Stimulated activated CD4-positive, alpha-beta T cell treated with anti-CD3 and anti-CD28 coated beads, Interleukin-1b, Interleukin-23, amount 100 ng/mL, for 1 hour (primary cell): ENCODE results near the gene COLEC11.

ENCODE experiments used
- DNase-seq, 2 donors: peaks; one replicate each; pipeline ENCODE4 v3.0.0-alpha.2; 2020; ENCODE audit warnings: low read depth in 2 of 2

The COLEC11 gene

DNA sequence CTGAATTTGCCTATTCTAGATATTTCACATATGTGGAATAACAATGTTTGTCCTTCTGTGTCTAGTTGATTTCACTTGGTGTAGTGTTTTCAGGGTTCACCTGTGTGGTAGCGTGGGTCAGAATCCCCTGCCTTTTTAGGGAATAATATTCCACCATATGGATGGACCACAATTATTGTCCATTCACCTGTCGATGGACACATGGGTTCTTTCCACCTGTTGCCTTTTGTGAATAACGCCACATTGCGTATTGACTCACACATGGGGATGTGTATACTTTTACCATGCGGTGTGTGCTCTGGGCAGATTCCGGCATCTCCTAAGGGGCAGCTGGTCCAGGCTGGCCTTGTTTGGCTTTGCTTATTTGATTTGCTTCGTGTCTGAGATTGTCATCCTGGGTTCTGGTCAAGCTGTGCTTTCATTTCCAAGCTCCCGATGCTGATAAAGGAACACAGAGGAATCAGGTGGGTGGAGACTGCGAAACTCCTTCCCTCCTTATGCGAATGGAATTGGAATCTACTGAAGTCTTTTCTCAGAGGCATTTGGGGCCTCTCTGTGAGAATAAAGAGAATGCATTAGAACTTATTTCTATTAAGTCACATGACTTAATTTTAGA lies 44.2 kb downstream of the COLEC11 start:
- DNase-seq = no peak

DNA sequence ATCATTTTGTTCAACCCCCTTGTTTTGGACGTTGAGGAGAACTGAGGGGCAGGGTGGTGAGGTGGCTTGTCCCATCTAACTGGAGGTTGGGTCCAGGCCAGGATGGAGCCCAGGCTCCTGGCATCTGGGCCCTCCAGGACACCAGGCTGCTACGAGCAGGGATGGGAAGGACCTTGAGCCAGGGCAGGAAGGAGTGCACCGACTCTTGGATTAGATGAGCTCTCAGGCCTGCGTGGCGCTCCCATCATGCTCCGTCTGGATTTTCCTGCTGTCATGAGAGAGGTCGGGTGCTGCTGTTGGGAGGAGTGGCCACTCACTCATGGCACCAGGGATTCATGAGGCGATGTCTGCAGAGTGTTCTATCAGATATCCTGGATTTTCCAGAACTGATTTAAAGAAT lies 44.7 kb downstream of the COLEC11 start:
- DNase-seq = no peak

DNA sequence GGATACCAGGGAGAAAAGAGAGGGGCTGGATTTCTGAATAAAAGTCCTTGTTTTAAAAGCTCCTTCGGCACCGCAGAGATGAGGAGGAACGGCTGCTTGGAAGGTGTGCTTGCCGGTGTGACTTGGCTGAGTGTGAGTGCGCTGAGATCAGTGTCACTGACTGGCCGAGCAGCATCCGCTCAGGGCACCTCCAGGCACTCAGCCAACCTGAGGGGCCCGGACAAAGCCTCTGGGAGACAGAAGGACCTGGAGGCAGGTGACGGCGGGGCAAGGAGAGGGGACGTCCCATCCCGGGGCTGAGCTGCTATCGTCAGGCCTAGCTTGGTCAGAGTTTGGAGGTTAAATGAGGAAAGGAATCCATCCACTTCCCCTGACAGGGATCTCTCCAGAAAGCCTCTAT lies 46.3 kb downstream of the COLEC11 start:
- no peak for DNase-seq

DNA sequence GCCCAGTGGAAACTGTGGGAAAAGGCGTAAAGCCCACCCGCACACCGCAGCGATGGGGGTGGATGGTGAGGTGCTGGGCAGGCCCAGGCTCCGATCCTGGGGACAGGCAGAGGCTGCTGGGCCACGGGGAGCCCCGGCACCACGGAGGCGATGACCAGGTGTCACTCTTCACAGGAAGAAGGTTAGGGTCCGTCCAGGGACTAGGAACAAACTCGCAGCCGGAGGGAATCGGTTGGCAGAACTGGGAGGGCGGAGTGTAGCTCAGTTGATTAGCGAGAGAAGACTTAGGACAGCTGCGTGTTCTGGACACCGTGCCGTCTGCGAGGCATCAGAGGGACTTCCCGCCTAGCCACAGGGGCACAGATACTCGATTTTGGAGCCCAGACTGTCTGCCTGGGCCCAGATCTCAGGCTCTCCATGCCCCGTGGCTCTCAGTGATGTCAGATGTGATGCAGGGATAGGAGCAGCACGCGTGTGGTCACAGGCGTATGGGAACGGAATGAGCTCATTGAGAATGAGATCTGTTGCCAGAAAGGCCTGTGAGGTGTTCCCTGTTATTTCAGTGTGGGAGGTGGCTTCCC lies 47.0 kb downstream of the COLEC11 start:
- DNase-seq = no peak

DNA sequence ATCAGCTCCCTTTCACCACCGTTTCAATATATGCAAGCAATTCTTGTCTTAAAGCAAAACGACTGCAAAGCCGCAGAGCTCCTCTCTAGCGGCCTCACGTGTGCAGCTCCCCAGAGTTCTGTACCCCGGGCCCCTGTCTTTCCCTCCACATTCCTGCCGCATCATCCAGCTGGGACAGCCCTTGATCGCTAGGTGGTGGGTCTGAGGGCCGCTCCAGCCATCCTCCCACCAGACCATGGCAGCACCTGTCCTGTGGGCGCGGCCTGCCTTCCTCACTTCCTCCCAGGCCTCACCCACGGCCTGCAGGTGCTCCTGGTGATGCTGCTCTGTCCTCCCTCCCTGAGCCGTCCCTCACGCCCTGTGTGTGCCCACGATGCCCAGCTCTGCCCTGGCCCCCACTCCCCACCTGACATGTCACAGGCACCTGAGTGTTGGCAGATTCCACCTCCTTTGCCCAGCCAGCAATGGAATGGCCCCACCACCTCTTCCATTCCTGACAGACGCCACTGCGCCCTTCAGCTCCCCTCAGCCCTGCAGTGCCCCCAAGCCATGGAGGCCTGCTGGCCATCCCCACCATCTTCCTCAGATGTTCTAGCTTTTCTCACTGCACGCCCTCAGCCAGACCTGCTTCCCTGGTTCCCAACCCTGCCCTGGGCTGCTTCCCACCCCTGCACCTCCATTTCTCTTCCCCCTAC lies 47.8 kb downstream of the COLEC11 start:
- DNase-seq = no peak

DNA sequence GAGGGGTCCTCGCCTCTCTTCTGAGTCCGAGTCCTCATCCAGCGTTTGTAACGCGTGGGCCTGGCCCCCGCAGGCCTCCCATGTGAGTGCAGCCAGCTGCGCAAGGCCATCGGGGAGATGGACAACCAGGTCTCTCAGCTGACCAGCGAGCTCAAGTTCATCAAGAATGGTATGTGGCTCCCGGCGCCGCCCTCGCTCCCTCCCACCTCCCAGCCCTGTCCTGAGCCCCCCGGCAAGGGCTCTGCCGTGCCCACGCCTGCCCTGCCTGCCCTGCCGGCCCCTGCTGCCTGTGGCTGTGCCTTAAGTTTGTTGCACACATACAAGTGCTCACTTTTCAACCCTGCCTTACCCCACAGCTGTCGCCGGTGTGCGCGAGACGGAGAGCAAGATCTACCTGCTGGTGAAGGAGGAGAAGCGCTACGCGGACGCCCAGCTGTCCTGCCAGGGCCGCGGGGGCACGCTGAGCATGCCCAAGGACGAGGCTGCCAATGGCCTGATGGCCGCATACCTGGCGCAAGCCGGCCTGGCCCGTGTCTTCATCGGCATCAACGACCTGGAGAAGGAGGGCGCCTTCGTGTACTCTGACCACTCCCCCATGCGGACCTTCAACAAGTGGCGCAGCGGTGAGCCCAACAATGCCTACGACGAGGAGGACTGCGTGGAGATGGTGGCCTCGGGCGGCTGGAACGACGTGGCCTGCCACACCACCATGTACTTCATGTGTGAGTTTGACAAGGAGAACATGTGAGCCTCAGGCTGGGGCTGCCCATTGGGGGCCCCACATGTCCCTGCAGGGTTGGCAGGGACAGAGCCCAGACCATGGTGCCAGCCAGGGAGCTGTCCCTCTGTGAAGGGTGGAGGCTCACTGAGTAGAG lies 48.7 kb downstream of the COLEC11 start:
- DNase-seq = no peak

DNA sequence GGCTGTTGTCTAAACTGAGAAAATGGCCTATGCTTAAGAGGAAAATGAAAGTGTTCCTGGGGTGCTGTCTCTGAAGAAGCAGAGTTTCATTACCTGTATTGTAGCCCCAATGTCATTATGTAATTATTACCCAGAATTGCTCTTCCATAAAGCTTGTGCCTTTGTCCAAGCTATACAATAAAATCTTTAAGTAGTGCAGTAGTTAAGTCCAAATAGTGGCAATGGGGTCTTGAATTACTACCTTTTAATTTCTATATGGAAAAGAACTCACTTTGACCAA lies 49.3 kb downstream of the COLEC11 start:
- DNase-seq = no peak

DNA sequence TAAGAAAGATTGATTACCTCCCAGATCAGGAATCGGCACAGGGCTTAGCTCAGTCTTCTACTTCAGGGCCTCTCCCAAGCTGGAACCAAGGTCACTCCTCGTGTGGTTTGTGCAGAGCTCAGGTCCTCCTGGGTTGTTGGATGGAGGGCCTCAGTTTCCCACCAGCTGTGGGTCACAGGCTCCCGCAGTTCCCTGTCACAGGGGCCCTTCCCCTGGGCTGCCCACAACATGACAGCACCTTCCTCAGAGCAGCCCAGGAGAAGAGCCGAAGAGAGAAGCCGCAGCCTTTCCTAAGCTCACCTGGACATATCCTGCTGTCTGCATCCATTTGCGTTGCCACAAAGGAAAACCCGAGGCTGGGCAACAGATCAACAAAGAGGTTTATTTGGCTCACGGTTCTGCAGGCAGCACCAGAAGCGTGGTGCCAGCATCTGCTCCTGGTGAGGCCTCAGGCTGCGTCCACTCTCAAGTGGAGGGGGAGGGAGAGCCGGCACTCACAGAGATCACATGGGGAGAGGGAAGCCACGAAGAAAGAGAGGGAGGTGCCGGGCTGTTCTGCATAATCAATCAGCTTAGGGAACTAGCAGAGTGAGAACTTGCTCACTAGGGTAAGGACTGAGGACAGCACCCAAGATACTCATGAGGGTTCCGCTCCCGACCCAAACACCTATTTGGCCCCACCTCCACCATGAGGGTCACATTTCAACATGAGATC lies 50.1 kb downstream of the COLEC11 start:
- DNase-seq = no peak

DNA sequence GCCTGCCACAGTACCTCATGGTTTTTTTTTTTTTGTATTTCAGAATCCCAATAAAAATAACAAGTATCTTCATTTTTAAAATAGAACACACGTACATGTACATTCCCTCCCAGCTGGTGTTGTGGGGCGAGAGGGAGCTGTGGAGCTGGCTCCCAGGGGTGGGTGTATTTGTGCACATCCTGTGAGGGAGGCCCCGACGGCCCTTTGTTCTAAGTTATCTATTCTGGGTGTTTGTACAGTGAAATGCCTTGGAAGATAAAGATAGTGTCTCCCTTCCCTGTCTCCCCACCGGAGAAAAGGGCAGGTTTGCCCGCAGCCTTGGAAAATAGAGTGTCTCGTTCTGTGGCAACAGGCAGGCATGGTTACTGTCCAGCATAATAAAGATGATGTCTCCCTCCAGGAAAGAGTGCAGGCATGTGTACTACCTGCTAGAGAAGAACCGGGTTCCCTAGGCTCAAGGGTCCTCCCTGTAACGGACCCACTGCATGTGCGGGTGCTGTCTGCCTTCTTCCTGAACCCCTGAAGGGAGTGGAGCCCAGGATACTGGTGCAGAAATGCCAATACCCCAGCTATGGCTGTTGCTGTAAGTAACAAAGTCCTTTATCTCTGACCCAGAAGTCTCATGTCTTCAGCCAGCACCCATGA lies 51.0 kb downstream of the COLEC11 start:
- no peak for DNase-seq

DNA sequence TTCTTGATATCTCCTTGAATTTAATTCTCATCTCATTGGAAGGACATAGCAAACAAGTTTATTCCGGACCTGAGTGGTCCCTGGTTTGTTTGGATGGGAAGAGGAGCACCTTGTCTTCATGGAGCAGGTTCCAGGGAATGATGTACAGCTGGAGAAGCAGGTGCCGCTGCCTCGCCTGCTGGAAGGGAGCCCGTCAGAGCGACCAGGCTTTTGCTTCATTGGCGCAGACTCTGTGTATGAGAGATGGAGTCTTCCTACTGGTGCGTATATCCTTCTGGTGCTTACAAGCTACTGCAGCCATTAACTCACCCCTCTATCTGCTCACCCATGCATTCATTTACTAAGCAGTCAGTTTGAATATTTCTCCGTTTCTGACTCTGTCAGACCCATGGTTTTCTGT lies 51.5 kb downstream of the COLEC11 start:
- no peak for DNase-seq

DNA sequence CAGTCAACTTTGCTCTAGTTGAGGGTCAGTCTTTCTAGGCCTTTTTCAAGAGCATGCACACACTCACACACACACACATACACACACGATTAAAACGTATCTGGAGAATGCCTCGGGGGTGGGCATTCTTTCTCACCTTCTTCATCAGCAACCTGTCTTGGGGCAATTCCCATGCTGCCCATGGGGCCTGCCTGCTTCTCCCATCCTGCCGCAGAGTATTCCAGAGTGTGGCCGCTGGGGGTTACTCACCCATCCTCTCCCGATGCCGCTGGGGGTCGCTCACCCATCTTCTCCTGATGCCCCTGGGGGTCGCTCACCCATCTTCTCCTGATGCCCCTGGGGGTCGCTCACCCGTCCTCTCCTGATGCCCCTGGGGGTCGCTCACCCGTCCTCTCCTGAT lies 52.3 kb downstream of the COLEC11 start:
- no peak for DNase-seq

DNA sequence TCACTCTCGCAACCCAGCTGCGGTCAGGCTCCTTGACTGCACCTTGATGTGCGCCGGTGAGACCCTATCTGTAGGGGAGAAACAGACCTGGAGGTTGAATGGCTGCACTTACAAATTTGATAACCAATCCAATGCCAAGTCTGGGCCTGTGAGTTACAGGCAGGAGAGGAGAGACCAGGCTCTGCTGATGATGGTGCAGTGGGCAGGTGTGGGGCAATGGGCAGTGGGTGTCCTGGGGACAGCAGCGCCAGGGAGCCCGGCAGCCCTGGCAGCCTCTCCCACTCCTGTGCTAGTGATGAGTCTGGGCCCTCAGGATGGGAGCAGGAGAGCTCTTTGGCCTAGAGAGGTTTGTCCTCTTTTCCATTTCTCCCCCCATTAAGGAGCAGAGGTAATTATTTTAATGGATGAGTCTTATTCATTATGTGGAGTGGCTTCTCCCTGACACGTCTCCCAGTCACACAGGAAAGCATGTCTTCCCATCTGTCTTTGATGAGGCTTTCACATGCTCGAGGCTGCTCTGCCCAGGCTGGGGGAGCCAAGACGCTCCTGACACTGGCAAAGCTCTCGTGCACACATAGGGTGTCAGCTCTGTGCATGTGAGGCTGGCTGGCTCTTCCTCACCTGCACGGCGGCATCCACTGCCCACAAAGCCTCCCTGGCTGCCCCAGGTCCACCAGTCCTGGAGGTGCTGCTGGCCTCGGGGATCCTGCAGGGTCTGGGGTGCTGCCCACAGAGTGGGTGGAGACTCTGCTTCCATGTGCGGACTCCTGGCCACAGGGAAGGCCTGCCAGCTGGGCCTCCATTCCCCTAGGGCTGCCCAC lies 53.1 kb downstream of the COLEC11 start:
- DNase-seq = no peak

DNA sequence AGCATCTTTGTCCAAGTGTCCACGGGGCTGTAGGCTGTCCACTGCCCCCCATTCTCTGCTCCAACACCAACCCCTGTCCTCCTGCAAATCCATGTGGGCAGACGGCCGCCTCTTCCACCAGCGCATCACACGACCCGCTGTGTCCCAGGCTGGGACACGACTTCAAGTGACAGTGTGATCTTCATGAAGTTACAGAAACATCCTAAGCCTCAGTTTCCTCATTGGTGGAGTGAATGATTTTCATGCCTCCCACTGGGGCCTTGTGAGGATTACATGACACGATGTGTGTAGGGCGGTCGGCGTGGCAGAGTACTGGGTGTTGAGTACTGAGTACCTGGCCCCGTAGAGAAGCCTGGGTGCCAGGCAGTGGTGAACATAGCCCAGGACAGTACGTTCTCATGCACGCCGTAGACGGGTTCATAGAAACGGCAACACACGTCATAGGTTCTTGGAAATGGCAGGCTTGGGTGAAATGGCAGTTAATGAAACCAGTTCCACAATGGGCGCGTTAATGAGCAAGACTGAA lies 53.8 kb downstream of the COLEC11 start:
- DNase-seq = no peak

DNA sequence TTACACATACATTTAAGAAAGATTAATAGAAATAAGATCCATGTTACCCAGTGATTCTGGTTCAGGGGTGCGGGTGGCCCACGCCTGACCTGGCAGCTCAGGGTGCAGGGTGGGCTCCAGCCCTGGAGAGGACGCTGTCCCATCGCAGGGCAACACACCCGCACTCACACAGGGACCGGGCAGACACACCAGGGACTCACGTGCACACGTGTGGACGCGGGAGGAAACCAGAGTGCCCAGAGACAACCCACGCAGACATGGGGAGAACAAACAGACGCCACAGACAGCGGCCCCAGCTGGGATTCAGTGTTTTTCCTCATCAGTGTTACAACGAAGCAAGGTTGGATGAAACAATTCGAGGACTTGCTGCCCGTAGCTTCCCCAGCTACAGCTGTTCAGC lies 54.7 kb downstream of the COLEC11 start:
- no peak for DNase-seq

DNA sequence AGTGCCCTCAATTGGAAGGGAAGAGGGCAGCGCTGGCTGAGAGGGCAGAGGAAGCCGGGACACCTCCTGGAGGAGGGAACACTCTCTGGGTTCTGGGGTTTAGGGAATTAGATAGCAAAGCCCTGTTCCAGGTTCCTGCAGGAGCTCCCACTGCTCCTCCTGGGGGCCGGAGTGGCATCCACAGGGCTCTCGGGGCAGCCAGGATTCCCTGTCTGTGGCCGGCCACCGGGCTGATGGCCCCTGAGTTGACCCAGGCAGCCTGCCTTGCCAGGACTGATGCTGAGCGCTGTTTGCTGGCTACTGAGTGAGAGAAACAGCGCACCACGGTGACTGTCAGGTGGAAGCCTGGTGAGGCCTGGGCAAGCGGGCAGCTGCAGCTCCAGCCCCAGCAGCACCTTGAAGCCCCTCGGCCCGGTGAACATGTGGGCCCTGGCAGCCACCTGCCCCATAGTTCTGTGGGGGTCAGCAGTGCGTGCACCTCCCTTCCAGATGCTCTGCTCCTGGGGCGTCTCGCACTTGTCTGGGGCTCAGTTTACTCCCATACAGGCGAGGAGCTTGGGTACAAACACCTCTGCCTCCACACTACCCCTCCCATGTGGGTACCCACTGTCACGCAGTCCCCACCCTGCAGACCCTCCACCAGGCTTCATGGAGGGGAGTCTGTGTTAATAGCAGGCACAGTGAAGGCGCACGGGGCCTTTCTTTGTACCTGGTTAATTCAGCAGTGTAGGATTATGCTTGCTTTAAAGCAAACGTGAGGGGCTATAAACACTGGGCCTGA lies 55.4 kb downstream of the COLEC11 start:
- no peak for DNase-seq

DNA sequence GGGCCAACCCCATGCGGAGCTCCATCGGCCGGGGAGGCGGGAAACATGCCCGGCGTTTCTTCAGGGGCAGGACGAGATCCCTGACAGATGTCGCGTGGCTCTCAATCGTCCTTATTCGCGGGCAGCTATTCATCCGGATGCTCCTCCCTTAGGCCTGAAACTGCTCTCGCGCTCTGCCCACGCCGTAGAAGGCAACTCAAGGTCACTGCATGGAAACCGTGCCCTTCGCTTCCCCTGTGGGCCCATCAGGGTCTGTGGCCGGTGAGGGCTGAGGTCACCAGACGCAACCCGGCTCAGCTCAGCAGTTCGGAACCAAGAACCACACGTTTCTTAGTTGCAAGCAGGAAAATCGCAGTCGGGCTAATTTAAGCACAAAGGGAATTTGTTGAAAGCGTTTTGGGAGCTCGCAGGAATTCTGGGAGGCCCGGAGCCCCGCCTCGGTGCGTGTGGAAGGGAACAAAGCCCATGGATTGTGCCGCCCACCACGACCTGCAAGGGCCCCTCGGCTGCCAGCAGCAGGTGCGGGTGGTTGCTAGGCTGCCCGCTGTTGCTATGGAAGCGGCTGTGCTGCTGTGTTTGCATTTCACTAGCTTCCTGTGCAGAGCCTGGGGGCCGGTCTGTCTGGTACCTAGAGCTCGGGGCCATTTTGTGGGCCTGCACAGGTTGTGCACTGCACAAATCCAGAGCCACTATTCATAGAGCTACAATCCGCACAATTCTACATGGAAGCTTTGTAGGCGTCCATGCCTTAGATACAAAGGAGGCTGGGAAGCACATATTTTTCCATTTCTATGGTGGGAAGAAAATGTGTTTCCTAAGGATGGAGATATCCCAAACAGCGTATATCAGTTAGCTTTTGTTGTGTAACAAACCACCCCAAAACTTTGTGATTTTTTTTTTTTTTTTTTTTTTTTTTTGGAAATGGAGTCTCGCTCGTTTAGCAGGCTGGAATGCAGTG lies 57.1 kb downstream of the COLEC11 start:
- DNase-seq = peak in 1 of 2 donors; percentile 17

DNA sequence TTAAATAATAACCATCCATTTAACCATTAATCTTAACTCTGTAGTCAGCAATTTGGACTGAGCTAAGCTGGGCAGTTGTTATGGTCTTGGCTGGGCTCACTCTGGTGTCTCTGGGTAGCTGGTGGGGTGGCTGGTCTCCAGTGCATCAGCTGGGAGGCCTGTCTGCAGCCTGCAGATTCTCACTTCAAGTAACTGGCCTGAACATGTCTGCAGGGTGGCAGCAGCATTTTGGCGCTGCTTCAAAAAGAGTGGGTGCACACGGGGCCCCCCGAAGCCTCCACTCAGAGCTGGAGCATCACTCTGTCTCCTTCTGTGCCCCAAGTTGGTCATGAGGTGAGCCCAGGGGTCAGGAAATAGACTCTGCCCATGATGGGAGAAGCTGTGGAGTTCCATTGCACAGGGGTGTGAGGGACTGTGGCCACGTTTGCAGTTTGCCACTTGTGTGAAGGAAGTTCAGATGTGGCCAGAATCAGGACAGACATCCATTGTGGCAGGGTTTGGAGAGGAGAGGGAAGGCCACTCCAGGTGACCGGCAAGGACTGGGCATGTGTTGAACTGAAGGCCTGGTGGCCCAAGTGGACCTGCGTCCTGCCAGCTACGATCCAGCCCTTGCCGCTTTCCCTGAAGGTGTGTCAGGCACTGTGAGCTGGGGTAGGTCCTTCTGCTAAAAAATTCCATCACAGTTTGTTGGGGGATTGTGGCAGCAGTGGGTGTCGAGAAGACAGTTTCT lies 58.1 kb downstream of the COLEC11 start:
- DNase-seq = no peak

DNA sequence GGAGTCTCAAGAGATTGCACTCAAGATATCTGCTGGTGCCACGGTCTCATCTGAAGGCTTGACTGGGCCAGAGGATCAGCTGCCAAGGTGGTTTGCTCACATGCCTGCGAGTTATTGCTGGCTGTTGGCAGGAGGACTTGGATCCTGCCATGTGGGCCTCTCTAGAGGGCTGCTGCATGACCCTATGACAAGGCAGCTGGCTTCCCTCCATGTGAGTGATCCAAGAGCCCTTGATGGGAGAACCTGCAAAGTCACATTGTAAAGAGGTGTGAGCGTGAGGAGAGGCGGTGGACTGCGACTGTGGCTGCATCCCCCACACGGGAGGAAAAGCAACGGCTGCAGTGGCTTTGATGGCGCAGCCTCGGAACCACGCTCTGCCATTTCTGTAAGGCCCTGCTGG lies 59.1 kb downstream of the COLEC11 start:
- DNase-seq = no peak
